GM18502 (cell line): ENCODE data around the gene EMC8.
"Not testable (repeated sequence)": the region's sequence is repeated elsewhere in the genome, so short reads cannot be mapped to it uniquely, and the experiment has no call there.

ENCODE experiments used
- ATAC-seq: cut with Tn5 transposase; IDR thresholded peaks from one replicate; pipeline ENCODE4 v1.9.1; 2021; ENCODE audit warnings: mild to moderate bottlenecking; ENCODE audit not compliant: unreplicated experiment, poor library complexity

EMC8 gene

GRCh38 chr16:85799497-85800320 is at the start of gene EMC8, which contains the start of gene COX4I1:
Gene EMC8, minus strand, starts transcription at chr16:85799544. Its CDS starts 249 bp downstream, at chr16:85799295.
Gene COX4I1, plus strand, starts transcription at chr16:85799695. Its CDS starts 1,511 bp downstream, at chr16:85801206.
- peak; percentile 84 for ATAC-seq

- no peak for ATAC-seq
Observed at GRCh38 chr16:85848986-85849385, 49.6 kb upstream of the EMC8 start.

DNA sequence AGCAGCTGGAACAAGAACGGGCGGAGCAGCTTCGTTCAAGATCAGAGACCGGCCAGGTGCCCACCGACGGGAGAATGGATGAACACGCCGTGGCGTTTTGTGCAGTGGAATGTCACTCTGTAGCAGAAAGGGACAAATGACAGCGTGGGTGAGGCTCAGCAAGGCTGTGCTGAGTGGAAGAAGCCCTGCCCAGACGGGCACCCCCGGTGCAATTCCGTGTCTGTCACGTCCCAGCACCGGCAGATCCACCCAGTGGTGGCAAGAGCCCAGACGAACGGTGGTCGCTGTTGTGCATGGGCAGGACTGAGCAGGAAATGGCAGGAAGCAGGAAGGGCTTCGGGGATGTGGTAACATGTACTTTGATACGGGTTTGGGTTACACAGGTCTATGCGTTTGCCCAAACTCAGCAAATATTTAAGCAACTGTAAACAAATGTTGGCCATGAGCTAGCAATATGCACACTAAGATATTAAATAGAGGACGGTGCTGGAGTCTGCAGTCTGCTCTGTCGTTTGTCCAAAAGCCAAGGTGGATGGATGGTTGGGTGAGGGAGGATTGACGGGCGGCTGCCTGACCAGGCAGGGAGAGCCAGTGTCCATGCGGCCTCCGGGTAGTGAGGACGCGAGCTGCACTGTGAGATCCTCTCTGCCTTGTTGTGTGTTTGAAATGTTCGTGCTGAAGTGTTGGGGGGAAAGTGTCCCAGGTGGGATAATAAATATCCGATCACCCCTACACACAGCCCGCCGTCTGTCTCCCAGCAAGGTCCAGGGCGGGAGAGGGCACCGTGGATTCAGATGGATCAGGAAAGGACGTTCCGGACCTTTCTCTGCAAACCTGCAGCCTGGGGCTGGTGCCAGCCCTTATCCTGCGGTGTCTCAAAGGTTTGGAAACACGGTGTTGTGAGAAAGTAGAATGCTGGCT is 48.6 kb upstream of the EMC8 start:
- ATAC-seq = no peak

DNA sequence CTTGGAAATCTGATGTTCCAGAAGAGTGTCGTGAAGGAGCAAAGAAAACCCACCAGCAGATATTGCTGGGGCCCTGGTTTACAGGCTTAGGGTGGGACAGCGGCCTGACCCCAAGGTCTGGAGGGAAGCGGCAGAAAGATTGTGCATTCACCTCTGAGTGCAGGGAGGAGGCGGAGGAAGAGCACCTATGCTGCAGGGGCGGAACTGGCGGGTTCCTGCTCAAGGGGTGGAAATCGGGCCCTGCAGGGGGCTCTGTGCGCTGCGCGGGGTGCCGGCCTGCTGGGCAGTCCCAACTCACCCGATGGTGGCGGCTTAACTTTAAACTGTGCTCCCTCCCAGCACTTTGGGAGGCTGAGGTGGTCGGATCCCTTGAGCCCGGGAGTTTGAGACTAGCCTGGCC is 47.7 kb upstream of the EMC8 start:
- ATAC-seq = no peak

GRCh38 chr16:85846461-85846860 is 47.1 kb upstream of the EMC8 start:
- ATAC-seq = no peak

GRCh38 chr16:85845266-85845665 is 45.9 kb upstream of the EMC8 start:
- ATAC-seq = no peak

DNA sequence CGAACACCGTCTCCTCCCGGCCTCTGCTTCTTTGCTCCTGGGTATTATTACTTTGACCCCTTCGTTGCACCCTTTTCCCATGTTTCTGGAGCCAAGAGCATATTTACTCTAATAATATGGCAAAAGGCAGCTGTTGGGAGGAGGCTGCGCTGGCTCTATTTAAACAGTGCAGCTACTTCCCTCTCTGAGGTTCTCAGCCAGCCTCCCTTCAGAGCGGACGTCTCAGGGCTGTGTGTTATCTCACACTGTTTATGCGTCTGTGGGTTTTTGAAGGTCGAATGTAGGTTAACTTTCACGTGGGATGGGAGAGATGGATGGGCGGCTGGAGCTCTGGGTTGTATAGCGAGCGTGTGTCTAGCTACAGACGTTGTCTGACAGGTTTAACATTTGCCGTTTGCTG is 45.4 kb upstream of the EMC8 start:
- no peak for ATAC-seq

DNA sequence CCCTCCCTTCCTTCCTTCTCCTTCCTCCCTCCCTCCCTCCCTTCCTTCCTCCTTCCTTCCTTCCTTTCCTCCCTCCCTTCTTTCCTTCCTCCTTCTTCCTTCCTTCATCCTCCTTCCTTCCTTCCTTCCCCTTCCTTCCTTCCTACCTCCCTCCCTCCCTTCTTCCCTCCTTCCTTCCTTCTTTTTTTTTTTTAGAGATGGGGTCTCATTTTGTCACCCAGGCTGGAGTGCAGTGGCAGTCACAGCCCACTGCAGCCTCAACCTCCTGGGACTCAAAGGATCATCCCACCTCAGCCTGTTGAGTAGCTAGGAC is 44.8 kb upstream of the EMC8 start:
- no peak for ATAC-seq

- ATAC-seq = no peak
Observed at GRCh38 chr16:85843471-85844168, 44.3 kb upstream of the EMC8 start.

DNA sequence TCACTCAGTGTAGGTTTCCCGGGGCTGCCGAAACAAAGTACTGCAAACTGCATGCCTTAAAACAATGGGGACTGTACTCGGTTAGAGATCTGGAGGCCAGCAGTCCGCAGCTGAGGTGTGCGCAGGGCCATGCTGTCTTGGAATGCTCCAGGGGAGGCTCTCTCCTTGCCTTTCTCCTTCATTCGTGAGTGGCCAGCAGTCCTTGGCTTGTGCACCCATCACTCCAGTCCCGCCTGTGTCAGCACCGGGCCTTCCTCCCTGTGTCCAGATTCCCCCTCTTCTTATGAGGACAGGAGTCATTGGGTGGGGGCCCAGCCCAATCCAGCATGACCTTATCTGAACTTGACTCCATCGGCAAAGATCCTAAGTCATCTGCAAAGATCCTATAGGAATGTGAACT is 43.5 kb upstream of the EMC8 start:
- no peak for ATAC-seq

DNA sequence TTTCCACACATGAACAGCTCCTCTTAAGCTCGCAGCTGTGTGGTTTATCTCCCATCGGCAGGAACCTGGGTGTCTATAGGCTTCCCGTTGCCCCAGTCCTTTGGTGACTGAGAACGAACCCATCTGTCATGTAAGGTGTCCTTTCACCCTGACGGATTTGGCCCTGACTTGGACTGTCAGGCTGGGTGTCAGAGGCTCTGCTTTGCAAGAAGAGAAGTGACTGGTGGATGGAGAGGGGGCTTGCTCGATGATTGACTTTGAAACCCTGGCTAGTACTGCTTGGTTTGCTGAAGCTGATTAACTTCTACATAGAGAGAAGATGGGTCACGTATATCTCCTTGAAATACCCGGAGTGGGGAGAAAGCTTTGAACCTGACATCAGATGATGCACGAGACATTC is 43.1 kb upstream of the EMC8 start:
- ATAC-seq = no peak

GRCh38 chr16:85840801-85841200 is 41.5 kb upstream of the EMC8 start:
- ATAC-seq = no peak

DNA sequence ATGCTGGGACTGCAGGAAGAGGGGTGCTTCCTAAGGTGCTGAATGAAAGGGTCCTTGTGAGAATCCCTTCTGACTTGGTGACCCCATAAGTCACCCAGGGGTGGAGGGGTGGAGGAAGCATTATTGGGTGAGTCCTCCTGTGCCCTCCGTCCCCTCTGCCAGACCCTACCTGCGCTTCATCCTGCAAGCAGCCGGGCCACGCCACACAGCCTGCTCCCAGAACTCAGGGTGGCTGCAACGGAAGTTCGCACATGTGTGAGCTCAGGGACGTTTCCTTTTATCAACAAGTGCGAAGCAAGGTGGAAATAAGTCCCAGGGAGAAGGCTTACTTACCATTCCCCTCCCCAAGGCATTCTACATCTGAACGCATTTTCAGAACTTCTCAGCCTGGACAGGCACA is 41.1 kb upstream of the EMC8 start:
- ATAC-seq = no peak

GRCh38 chr16:85839681-85840240 is 40.4 kb upstream of the EMC8 start:
- ATAC-seq = no peak

- ATAC-seq = no peak
Observed at GRCh38 chr16:85838876-85839585, 39.7 kb upstream of the EMC8 start.

DNA sequence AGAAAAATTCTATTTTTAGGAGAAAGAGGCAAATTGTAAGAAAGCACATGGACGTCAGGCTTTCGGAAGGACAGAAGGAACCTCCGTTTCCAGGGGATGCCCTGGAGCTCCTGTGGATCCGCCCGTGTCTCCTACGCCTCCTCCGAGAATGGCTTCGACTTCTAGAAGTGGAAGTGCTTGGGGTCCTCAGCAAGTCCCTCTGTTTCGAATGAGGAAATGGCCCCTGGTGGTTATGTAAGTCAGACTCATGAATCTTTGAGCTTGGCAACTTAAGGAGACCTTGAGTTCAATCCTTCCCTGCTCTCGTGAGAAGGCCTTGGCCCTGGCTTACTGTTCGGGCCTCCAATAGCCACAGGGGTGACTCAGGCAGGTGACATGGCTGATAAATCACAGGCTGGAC is 39.0 kb upstream of the EMC8 start:
- ATAC-seq = no peak

DNA sequence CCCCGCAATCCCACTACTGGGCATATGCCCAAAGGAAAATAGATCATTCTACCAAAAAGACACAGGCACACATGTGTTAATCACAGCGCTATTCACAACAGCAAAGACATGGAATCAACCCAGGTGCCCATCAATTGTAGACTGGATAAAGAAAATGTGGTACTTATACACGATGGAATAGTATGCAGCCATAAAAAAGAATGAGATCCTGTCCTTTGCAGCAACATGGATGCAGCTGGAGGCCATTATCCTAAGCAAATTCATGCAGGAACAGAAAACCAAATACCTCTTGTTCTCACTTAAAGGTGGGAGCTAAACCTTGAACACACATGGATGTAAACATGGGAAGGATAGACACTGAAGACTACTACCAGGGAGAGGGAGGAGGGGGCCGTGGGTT is 38.3 kb upstream of the EMC8 start:
- ATAC-seq = not testable (repeated sequence)

DNA sequence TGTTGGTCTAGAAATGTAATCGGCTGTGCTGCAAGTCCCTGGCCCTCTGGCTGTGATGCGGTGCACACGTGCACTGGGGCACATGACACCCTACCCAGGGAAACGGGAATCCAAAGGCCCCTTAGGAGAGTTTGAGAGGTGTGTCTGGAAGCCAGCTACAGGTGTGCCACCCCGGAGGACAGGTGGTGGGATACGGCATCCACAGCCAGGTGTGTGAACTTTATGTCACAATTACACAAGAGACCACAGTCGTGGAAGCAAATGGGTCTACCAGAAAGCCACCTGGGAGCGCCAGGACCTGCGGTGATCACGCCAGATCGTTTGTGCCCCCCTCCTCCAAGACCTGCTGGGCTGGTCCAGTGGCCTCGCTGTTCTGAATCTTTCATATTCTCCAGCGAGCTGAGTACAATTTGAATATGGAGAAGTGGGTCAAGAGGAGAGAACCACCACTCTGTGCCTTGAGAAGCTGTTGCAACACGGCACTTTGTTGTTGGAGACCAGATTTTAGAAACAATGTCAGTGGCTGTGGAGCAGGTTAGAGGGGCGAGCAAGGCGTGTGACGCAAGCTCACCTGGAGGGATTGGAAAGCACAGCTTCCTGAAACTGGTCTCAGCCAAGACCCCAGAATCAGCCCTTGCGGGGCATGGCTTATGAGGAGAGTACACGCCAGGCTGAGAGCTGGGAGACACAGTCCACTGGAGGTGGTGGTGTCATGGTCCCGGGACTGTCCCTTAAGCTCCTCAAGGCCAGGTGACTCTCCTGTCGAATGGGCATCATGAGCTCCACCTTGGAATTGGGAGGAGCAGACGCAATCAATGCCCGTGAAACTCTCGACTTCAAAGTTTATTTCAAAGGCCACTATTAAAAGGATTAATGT is 37.6 kb upstream of the EMC8 start:
- ATAC-seq = no peak
